IPS-NIHi11 (cell line): ENCODE results near the gene FAM184B.

Experiments
- DNase-seq: peaks from one replicate; pipeline ENCODE4 v3.0.0; 2012; ENCODE audit warnings: mixed read lengths, low spot score

The FAM184B gene

DNA sequence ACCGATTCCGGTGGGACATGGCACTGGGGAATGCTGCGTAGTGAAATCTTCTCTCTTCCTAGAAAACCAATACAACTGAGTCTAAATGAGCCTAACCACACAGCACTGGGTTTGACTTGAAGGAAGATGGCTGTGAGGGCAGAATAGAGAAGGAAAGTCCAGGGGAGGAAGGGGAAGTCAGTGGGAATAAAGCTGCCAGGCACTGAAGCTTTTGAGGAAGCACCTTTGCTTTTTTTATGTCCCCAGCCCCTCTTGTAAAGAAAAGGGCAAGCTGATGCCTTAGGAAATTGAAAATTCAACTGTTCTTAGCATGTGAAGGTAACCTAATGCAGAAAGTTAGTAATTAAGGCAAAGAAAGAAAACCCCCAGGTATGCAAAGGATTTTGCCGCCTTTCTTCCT is 146.4 kb downstream of the FAM184B start:
- DNase-seq: no peak

DNA sequence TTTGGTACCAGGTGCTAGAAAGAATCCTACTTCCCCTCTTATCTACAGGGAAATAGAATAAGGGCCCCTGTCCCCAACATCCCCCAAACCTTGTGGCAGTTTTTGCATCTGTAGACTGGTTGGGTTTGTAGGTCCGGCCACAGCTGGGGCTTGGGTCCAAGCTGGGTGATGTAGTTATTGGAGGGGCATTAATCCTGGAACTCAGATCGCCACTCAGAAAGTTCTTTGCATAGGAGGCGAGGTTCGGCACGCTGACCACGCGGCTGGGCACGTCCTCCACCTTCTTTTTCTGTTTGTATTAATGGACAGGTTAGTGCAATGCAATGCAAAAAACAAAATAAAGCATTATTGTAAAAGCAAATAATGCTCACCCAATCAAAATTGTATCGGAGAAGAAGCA is 147.8 kb downstream of the FAM184B start:
- no peak for DNase-seq

DNA sequence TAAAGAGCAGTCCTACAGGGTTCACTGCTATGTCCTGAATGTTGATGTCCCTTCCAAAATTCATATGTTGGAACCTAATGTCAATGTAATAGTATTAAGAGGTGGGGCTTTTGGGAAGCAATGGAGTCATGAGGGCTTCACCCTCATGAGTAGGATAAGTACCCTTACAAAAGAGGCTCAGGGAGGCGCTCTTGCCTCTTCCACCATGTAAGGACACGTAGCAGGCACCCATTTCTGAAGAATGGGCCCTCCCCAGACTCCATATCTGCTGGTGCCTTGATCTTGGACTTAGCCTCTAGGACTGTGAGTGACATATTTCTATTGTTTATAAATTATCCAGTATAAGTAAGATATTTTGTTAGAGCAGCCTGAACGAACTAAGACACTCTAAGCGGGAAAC is 151.2 kb downstream of the FAM184B start:
- no peak for DNase-seq

DNA sequence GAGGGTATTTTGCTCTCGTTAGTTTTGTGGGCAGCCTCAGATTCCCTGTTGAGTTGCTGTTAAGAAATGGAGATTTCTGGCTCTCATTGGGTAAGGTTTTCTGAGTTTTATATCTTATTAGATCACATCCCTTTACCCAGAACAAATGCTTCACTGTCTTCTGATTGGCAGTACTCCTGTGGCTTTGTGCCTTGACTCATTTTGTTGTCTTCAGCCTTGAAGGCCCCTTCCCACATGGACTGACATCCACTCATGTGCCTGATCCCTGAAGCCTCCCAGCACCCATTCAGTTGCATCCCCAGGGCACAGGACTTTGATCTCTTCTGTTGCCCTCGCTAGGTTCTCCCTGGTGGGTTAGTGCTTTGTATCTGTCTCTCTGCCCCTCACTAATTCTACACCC is 156.6 kb downstream of the FAM184B start:
- no peak for DNase-seq

DNA sequence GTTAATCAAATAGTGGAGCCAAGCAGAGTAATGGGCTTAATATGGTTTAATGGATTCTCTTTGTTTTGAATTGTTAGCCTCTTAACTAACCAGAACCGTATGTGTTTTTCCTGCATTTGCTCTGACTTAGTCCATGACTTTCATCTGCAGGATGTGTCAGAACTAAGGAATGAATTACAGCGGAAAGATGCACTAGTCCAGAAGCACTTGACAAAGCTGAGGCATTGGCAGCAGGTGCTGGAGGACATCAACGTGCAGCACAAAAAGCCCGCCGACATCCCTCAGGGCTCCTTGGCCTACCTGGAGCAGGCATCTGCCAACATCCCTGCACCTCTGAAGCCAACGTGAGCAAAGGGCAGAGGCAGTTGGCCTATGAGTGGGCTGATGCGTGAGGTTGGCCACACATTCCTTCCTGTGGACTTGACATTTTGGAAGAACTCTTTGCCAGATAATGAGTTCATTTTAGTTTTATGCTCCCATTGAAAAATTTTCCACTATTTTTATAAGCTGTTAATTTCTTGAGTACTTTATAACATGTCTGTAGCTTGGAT is 157.9 kb downstream of the FAM184B start:
- DNase-seq: no peak

- no peak for DNase-seq
Measured at GRCh38 chr4:17619416-17620105, 161.9 kb downstream of the FAM184B start.

DNA sequence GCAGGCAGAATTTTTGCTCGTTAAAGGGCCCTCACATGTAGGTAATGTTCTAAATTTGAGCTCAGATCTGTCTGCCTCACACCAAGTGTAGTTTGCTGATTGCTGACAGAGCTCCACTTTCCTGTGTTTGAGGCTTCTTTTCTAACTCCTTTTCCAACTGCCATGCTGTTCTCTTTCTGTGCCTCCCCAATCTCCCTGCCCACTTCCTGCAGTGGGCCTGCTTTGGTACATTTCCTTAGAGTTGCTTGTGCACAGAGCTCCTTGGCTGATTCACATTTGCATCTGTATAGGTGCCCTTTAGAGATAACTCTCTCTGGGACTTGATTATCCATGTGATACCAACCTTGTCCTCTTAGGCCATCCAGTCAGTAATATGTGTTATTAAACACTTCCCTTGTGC is 162.5 kb downstream of the FAM184B start:
- DNase-seq: no peak

DNA sequence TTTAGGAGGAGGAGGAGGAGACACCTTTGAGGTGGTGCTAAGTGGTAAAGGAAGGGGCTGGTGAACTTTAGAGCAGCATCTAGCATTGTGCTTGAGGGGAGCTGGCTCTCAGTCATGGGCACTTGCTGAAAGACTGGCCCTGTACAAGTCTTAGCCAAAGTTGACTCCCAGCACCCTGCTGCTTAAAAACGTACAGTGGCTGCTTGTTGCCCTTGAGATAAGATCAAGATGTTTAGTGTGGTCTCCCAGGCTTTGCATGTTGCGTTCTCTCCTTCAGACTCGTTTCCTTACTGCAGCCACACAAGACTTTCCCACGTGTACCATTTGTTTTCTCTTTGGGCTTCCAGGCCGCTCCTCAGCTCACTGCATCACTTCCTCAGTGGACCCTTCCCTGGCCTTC is 165.1 kb downstream of the FAM184B start:
- no peak for DNase-seq

GRCh38 chr4:17614416-17615299 is 166.8 kb downstream of the FAM184B start, which contains the start of gene MED28:
Gene MED28 (plus strand): TSS chr4:17614641. CDS start chr4:17614655, 14 bp downstream.
- peak; percentile 98 for DNase-seq

GRCh38 chr4:17613761-17614415 is 167.5 kb downstream of the FAM184B start:
- DNase-seq: no peak

DNA sequence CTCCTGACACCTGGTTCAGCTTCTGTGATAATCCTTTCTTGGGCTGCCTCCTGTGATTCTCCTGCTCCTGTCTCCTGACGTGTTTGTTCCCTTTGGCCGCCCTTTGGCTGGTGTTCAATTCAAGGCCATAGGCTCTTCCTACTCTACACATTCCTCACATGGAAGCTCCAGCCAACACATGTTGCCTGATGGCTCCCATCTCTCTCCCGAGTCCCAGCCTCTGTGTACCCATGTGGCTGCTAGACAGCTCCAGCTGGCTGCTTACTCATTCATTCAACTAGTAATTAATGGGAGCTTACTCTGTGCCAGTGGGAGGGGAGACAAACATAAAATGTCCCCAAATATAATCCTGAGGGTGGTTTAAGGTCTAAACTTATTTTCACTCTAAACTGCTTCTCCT is 176.2 kb downstream of the FAM184B start:
- DNase-seq: no peak

GRCh38 chr4:17599826-17600225 is 181.6 kb downstream of the FAM184B start:
- no peak for DNase-seq

DNA sequence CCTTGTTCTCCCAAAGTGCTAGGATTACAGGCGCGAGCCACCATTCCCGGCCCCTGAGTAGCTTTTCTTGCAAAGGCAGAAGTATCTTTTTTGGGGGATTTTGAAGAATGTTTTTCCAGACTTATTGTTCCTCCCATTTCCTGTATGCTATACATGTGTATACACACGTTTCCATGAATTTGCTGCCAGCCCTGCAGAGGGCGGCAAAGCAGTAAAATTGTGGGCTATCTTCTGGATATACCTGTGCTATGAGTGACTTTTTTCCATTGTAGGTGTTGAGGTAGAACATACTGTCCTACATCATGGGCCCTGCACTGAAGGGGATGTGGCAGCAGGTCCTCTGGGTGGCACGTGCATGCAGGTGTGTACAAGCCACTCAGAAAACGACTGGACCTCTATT is 183.9 kb downstream of the FAM184B start:
- DNase-seq: peak; percentile 21

DNA sequence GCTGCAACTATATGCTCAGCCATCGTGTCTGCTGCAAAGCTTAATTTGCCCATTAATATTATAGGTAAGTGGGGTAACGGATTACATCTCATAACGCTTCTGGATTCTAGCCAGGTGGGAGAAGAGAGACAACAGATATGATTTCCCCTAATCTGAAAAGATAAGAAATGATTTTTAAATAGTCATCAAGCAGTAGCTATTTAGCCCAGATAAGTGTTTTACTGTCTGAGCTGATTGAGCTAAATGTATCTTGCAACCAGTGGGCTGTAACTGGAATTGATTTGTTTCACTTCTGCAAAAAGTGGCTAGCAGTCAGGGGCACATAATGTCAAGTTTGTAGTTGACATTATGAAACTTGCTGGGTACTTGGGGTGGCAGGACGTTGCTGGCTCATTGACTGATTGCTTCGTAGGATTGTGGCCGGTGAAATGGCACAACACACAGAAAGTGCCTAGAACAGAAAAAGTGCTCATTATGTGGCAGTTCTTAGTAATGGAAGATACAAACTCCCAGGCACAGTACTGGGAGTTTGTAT is 185.9 kb downstream of the FAM184B start:
- no peak for DNase-seq

DNA sequence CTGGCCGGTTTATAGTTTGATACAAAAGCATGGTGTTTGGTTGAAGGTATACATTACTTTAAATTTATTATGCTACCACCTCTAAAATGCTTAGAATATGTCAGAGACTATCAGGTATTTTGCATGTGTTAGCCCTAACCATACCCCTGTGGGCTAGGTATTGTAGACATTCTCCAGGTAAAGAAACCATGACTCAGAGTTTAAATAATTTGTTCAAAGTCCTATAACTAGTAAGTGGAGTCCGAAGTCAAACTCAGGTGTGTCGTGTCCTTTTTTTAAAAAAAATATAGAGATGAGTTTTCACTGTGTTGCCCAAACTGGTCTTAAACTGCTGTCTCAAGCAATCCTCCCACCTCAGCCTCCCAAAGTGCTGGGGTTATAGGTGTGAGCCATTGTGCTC is 192.1 kb downstream of the FAM184B start:
- no peak for DNase-seq

- DNase-seq: no peak
Measured at GRCh38 chr4:17587094-17587822, 194.2 kb downstream of the FAM184B start.

- DNase-seq: peak; percentile 20
Measured at GRCh38 chr4:17584521-17585213, 196.8 kb downstream of the FAM184B start.

DNA sequence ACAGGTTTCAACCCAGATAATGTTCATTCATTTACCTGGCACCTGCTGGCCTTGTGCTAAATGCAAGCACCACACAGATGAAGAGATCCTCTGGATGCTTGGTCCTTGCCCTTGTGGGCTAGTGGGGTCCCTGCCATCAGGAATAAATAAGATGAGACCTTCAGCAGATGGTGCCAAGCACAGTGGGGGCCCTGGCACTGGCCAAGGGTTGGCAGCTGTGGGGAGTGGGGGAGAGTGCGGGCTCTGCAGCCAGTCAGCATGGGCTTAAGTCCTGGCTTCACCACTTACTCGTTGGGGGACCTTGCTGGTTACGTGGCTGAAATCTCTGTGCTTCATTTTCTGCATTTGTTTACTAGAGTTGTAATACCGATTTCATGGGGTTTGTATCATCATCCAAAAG is 197.5 kb downstream of the FAM184B start:
- no peak for DNase-seq

- no peak for DNase-seq
Measured at GRCh38 chr4:17583276-17583675, 198.1 kb downstream of the FAM184B start.

- no peak for DNase-seq
Measured at GRCh38 chr4:17580969-17581368, 200.5 kb downstream of the FAM184B start.
